Measurements from ENCODE around the gene MEF2D.
A peak's percentile ranks its signal among the peaks of the same experiment; 100 is the strongest.

MEF2D gene

GRCh38 chr1:156430866-156431265 lies 69.7 kb downstream of the MEF2D start:
- Histone ChIP-seq H3K9ac (ENCODE audit: low read depth, low read length, poor library complexity) (no peak overlapping the region), H3K4me2 (ENCODE audit: insufficient read depth, low read length, poor library complexity, severe bottlenecking) (no peak overlapping the region), H3K4me3 (ENCODE audit: low read length in 2 of 2) (no peak overlapping the region), H2AFZ (ENCODE audit: low read length) (no peak overlapping the region), H3K18ac (ENCODE audit: low read length) (no peak overlapping the region), H2BK120ac (ENCODE audit: low read depth, low read length) (no peak overlapping the region), H3K4ac (ENCODE audit: low read length) (no peak overlapping the region), H3K23ac (ENCODE audit: low read depth, low read length, poor library complexity) (no peak overlapping the region), H2BK5ac (ENCODE audit: low read length) (no peak overlapping the region), H3K4me1 (ENCODE audit: control insufficient read depth in 2 of 2, insufficient read depth in 1 of 2, low read depth in 1 of 2, low read length in 2 of 2) (peaks cover 2 to 17% of the 10 kb centered on the region in 2 donors), H3K27me3 (ENCODE audit: control insufficient read depth in 3 of 3, insufficient read depth in 3 of 3, low read depth in 1 of 3, low read length in 3 of 3) (peaks cover 45 to 99% (median 98%) of the 10 kb centered on the region in 3 experiments), H2BK12ac (ENCODE audit: low read length) (no peak overlapping the region), H4K8ac (ENCODE audit: low read depth, low read length) (no peak overlapping the region), H3K9me3 (replicated peaks in 1 of 2; ENCODE audit: control insufficient read depth in 2 of 2, insufficient read depth in 1 of 2, low read depth in 1 of 2, low read length in 2 of 2) (peaks cover 0 to 2% of the 10 kb centered on the region in 2 donors), H3K79me1 (ENCODE audit: low read depth, low read length) (no peaks in the 10 kb centered on the region), H2AK5ac (ENCODE audit: low read depth, low read length) (no peak overlapping the region), H3K27ac (replicated peaks; ENCODE audit: low read length) (no peak overlapping the region), H3K14ac (ENCODE audit: low read length) (no peak overlapping the region), H3K36me3 (replicated peaks in 1 of 2; ENCODE audit: control insufficient read depth in 2 of 2, insufficient read depth in 2 of 2, low read length in 2 of 2) (no peaks in the 10 kb centered on the region), H4K91ac (ENCODE audit: low read depth, low read length, poor library complexity) (no peak overlapping the region), H2BK15ac (ENCODE audit: low read length) (no peak overlapping the region)
- WGBS, 2 donors (ENCODE audit: extremely low coverage in 2 of 2, insufficient read length in 2 of 2, insufficient replicate concordance in 1 of 2), result no CpG with 5 or more reads among the region's 3 CpGs
- DNase-seq (ENCODE audit: low spot score), result no peak

GRCh38 chr1:156430303-156430702 lies 70.3 kb downstream of the MEF2D start:
- H3K23ac ChIP-seq (ENCODE audit: low read depth, low read length, poor library complexity), result no peak overlapping the region
- H4K91ac ChIP-seq (ENCODE audit: low read depth, low read length, poor library complexity), result no peak overlapping the region
- H2BK12ac ChIP-seq (ENCODE audit: low read length), result no peak overlapping the region
- no peak overlapping the region for H2BK5ac ChIP-seq (ENCODE audit: low read length)
- no peaks in the 10 kb centered on the region for H3K36me3 ChIP-seq (replicated peaks in 1 of 2; ENCODE audit: control insufficient read depth in 2 of 2, insufficient read depth in 2 of 2, low read length in 2 of 2)
- H3K27ac ChIP-seq (replicated peaks; ENCODE audit: low read length), result no peak overlapping the region
- H3K14ac ChIP-seq (ENCODE audit: low read length), result no peak overlapping the region
- no CpG with 5 or more reads among the region's 7 CpGs for WGBS, 2 donors (ENCODE audit: extremely low coverage in 2 of 2, insufficient read length in 2 of 2, insufficient replicate concordance in 1 of 2)
- peaks cover 40 to 98% (median 96%) of the 10 kb centered on the region in 3 experiments for H3K27me3 ChIP-seq (ENCODE audit: control insufficient read depth in 3 of 3, insufficient read depth in 3 of 3, low read depth in 1 of 3, low read length in 3 of 3)
- H2BK15ac ChIP-seq (ENCODE audit: low read length), result no peak overlapping the region
- H2AK5ac ChIP-seq (ENCODE audit: low read depth, low read length), result no peak overlapping the region
- DNase-seq (ENCODE audit: low spot score), result no peak
- H4K8ac ChIP-seq (ENCODE audit: low read depth, low read length), result no peak overlapping the region
- H3K18ac ChIP-seq (ENCODE audit: low read length), result no peak overlapping the region
- H3K9me3 ChIP-seq (replicated peaks in 1 of 2; ENCODE audit: control insufficient read depth in 2 of 2, insufficient read depth in 1 of 2, low read depth in 1 of 2, low read length in 2 of 2), result peaks cover 0 to 2% of the 10 kb centered on the region in 2 donors
- H3K4me3 ChIP-seq (ENCODE audit: low read length in 2 of 2), result no peak overlapping the region
- H3K9ac ChIP-seq (ENCODE audit: low read depth, low read length, poor library complexity), result no peak overlapping the region
- H3K4me1 ChIP-seq (ENCODE audit: control insufficient read depth in 2 of 2, insufficient read depth in 1 of 2, low read depth in 1 of 2, low read length in 2 of 2), result peaks cover 2 to 17% of the 10 kb centered on the region in 2 donors
- H2BK120ac ChIP-seq (ENCODE audit: low read depth, low read length), result no peak overlapping the region
- H3K4me2 ChIP-seq (ENCODE audit: insufficient read depth, low read length, poor library complexity, severe bottlenecking), result no peak overlapping the region
- no peak overlapping the region for H3K4ac ChIP-seq (ENCODE audit: low read length)
- H2AFZ ChIP-seq (ENCODE audit: low read length), result no peak overlapping the region
- no peaks in the 10 kb centered on the region for H3K79me1 ChIP-seq (ENCODE audit: low read depth, low read length)

DNA sequence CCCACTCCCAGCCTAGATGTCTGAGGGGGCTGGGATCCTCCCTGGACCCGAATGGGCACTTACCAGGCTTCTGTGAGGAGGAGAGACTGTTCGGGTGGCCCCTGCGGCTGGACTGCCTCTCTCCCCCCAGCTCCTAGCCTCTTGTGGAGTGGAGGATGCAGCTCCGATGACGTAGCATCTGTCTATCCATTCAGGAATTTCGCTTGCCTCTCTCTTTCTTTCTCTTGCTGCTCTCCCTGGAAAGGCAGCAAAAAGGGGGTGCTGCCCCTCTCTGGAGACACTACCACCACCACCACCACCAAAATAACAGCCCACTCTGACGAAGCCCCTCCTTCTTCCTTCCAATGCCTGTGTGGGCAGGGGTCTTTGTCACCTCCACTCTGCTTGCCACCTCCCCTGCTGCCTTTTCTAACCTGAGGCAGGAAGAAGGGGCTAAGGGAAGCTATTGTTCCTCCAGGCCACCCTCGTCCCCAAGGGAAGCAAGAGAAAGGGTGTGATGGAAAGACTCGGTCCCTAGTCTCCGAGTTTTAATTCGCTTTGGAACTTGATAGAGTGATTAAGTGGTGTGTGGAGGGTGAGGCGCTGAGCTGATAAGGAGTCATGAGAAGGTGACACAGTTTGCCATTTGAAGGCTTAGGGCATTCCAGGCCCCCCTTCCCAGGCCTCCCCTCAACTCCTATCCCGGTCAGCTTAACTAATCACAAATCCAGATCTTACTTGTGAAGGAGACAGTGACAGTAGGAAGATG lies 71.1 kb downstream of the MEF2D start:
- no peak for DNase-seq (ENCODE audit: low spot score)
- no CpG with 5 or more reads among the region's 13 CpGs for WGBS, 2 donors (ENCODE audit: extremely low coverage in 2 of 2, insufficient read length in 2 of 2, insufficient replicate concordance in 1 of 2)
- Histone ChIP-seq H3K4me3 (ENCODE audit: low read length in 2 of 2) (peak overlapping the region in 1 of 2 donors; percentile 32), H3K27ac (replicated peaks; ENCODE audit: low read length) (no peak overlapping the region), H3K4ac (ENCODE audit: low read length) (no peak overlapping the region), H3K9me3 (replicated peaks in 1 of 2; ENCODE audit: control insufficient read depth in 2 of 2, insufficient read depth in 1 of 2, low read depth in 1 of 2, low read length in 2 of 2) (no peaks in the 10 kb centered on the region), H3K27me3 (ENCODE audit: control insufficient read depth in 3 of 3, insufficient read depth in 3 of 3, low read depth in 1 of 3, low read length in 3 of 3) (peaks cover 37 to 98% (median 96%) of the 10 kb centered on the region in 3 experiments), H2BK15ac (ENCODE audit: low read length) (no peak overlapping the region), H3K79me1 (ENCODE audit: low read depth, low read length) (no peaks in the 10 kb centered on the region), H3K36me3 (replicated peaks in 1 of 2; ENCODE audit: control insufficient read depth in 2 of 2, insufficient read depth in 2 of 2, low read length in 2 of 2) (no peaks in the 10 kb centered on the region), H3K23ac (ENCODE audit: low read depth, low read length, poor library complexity) (no peak overlapping the region), H4K91ac (ENCODE audit: low read depth, low read length, poor library complexity) (no peak overlapping the region), H3K9ac (ENCODE audit: low read depth, low read length, poor library complexity) (no peak overlapping the region), H2BK5ac (ENCODE audit: low read length) (no peak overlapping the region), H3K4me1 (ENCODE audit: control insufficient read depth in 2 of 2, insufficient read depth in 1 of 2, low read depth in 1 of 2, low read length in 2 of 2) (peaks cover 2 to 14% of the 10 kb centered on the region in 2 donors), H2BK12ac (ENCODE audit: low read length) (no peak overlapping the region), H2BK120ac (ENCODE audit: low read depth, low read length) (no peak overlapping the region), H2AFZ (ENCODE audit: low read length) (no peak overlapping the region), H2AK5ac (ENCODE audit: low read depth, low read length) (no peak overlapping the region), H3K18ac (ENCODE audit: low read length) (no peak overlapping the region), H3K4me2 (ENCODE audit: insufficient read depth, low read length, poor library complexity, severe bottlenecking) (no peak overlapping the region), H3K14ac (ENCODE audit: low read length) (no peak overlapping the region), H4K8ac (ENCODE audit: low read depth, low read length) (no peak overlapping the region)

GRCh38 chr1:156428746-156429288 lies 71.8 kb downstream of the MEF2D start:
- no peaks in the 10 kb centered on the region for H3K36me3 ChIP-seq (replicated peaks in 1 of 2; ENCODE audit: control insufficient read depth in 2 of 2, insufficient read depth in 2 of 2, low read length in 2 of 2)
- peaks cover 35 to 98% (median 96%) of the 10 kb centered on the region in 3 experiments for H3K27me3 ChIP-seq (ENCODE audit: control insufficient read depth in 3 of 3, insufficient read depth in 3 of 3, low read depth in 1 of 3, low read length in 3 of 3)
- H3K14ac ChIP-seq (ENCODE audit: low read length), result no peak overlapping the region
- H2AFZ ChIP-seq (ENCODE audit: low read length), result no peak overlapping the region
- peaks cover 2 to 14% of the 10 kb centered on the region in 2 donors for H3K4me1 ChIP-seq (ENCODE audit: control insufficient read depth in 2 of 2, insufficient read depth in 1 of 2, low read depth in 1 of 2, low read length in 2 of 2)
- H3K23ac ChIP-seq (ENCODE audit: low read depth, low read length, poor library complexity), result no peak overlapping the region
- no peak overlapping the region for H4K8ac ChIP-seq (ENCODE audit: low read depth, low read length)
- H3K9ac ChIP-seq (ENCODE audit: low read depth, low read length, poor library complexity), result no peak overlapping the region
- no peaks in the 10 kb centered on the region for H3K79me1 ChIP-seq (ENCODE audit: low read depth, low read length)
- H2BK12ac ChIP-seq (ENCODE audit: low read length), result no peak overlapping the region
- no CpG with 5 or more reads among the region's 4 CpGs for WGBS, 2 donors (ENCODE audit: extremely low coverage in 2 of 2, insufficient read length in 2 of 2, insufficient replicate concordance in 1 of 2)
- H2BK5ac ChIP-seq (ENCODE audit: low read length), result no peak overlapping the region
- H3K4me2 ChIP-seq (ENCODE audit: insufficient read depth, low read length, poor library complexity, severe bottlenecking), result no peak overlapping the region
- H3K9me3 ChIP-seq (replicated peaks in 1 of 2; ENCODE audit: control insufficient read depth in 2 of 2, insufficient read depth in 1 of 2, low read depth in 1 of 2, low read length in 2 of 2), result no peaks in the 10 kb centered on the region
- H3K4ac ChIP-seq (ENCODE audit: low read length), result no peak overlapping the region
- H3K4me3 ChIP-seq (ENCODE audit: low read length in 2 of 2), result no peak overlapping the region
- no peak overlapping the region for H2BK120ac ChIP-seq (ENCODE audit: low read depth, low read length)
- H2BK15ac ChIP-seq (ENCODE audit: low read length), result no peak overlapping the region
- no peak overlapping the region for H3K18ac ChIP-seq (ENCODE audit: low read length)
- H2AK5ac ChIP-seq (ENCODE audit: low read depth, low read length), result no peak overlapping the region
- H3K27ac ChIP-seq (replicated peaks; ENCODE audit: low read length), result no peak overlapping the region
- no peak for DNase-seq (ENCODE audit: low spot score)
- no peak overlapping the region for H4K91ac ChIP-seq (ENCODE audit: low read depth, low read length, poor library complexity)

All from neuronal stem cell (in vitro differentiated cells).